Suprapubic skin (tissue), 4 donors: Measurements from ENCODE around the gene ME3.

ENCODE experiments used
- CTCF ChIP-seq, 2 donors: fragments of 200-600 bp in 1 of 2; fragments of 450-650 bp in 1 of 2; sonication (generic) in 1 of 2; IDR thresholded peaks; one replicate each; pipeline ENCODE4 v1.5.1; 2016 to 2019; ENCODE audit warnings: antibody characterized with exemption in 2 of 2, mild to moderate bottlenecking in 1 of 2, moderate library complexity in 1 of 2
- EP300 ChIP-seq: sonication (generic); formaldehyde crosslinking; IDR thresholded peaks from one replicate; pipeline ENCODE4 v1.6.1; 2017; ENCODE audit warnings: antibody characterized with exemption
- POLR2A ChIP-seq, 2 donors: fragments of 450-650 bp; IDR thresholded peaks; one replicate each; pipeline ENCODE4 v1.6.1; 2017; ENCODE audit warnings: antibody characterized with exemption in 2 of 2, mild to moderate bottlenecking in 2 of 2, moderate library complexity in 2 of 2
- POLR2AphosphoS5 ChIP-seq, 3 donors: sonication (generic); formaldehyde crosslinking; IDR thresholded peaks; one replicate each; pipeline ENCODE4 v1.6.1; 2017; ENCODE audit warnings: antibody characterized with exemption in 3 of 3

GRCh38 chr11:86704710-86705109, 32.3 kb upstream of the ME3 start:
- no peak for TF ChIP-seq CTCF (IDR thresholded peaks at IDR 0.05)
- TF ChIP-seq POLR2A (IDR thresholded peaks at IDR 0.05), result no peak
- TF ChIP-seq POLR2AphosphoS5 (IDR thresholded peaks at IDR 0.05), result no peak
- no peak for TF ChIP-seq EP300
